HG03159 (cell line): ENCODE data around the gene ANKRD24.
"Not testable (repeated sequence)": the region's sequence is repeated elsewhere in the genome, so short reads cannot be mapped to it uniquely, and the experiment has no call there.

Experiments used
- ATAC-seq: cut with Tn5 transposase; IDR thresholded peaks from one replicate; pipeline ENCODE4 v1.9.1; 2021; ENCODE audit warnings: mild to moderate bottlenecking, moderate library complexity; ENCODE audit not compliant: unreplicated experiment

The ANKRD24 gene

GRCh38 chr19:4229179-4229931 lies 46.9 kb downstream of the ANKRD24 start, which contains the start of gene EBI3:
EBI3 (plus strand) TSS chr19:4229523; CDS start chr19:4229551, 28 bp downstream.
- peak; percentile 64 for ATAC-seq

GRCh38 chr19:4230237-4230636 lies 47.7 kb downstream of the ANKRD24 start:
- not testable (repeated sequence) for ATAC-seq

- ATAC-seq, result not testable (repeated sequence)
Measured at GRCh38 chr19:4231521-4231920, 49.0 kb downstream of the ANKRD24 start.

- ATAC-seq, result not testable (repeated sequence)
Measured at GRCh38 chr19:4232139-4232538, 49.6 kb downstream of the ANKRD24 start.

- ATAC-seq, result no peak
Measured at GRCh38 chr19:4232614-4233281, 50.3 kb downstream of the ANKRD24 start.

GRCh38 chr19:4233282-4233853 lies 50.9 kb downstream of the ANKRD24 start:
- no peak for ATAC-seq

GRCh38 chr19:4234142-4234861 lies 51.8 kb downstream of the ANKRD24 start:
- no peak for ATAC-seq

- ATAC-seq, result no peak
Measured at GRCh38 chr19:4234862-4235201, 52.3 kb downstream of the ANKRD24 start.

GRCh38 chr19:4237510-4237909 lies 55.0 kb downstream of the ANKRD24 start:
- not testable (repeated sequence) for ATAC-seq

- no peak for ATAC-seq
Measured at GRCh38 chr19:4238831-4239230, 56.3 kb downstream of the ANKRD24 start.

GRCh38 chr19:4241824-4242430 lies 59.4 kb downstream of the ANKRD24 start:
- no peak for ATAC-seq

- ATAC-seq, result not testable (repeated sequence)
Measured at GRCh38 chr19:4245938-4246337, 63.4 kb downstream of the ANKRD24 start.

GRCh38 chr19:4246767-4247593 lies 64.5 kb downstream of the ANKRD24 start, which contains the start of gene YJU2:
YJU2 (plus strand) TSS chr19:4247080; CDS start chr19:4247147, 67 bp downstream.
- peak; percentile 84 for ATAC-seq

GRCh38 chr19:4256563-4256962 lies 74.1 kb downstream of the ANKRD24 start:
- no peak for ATAC-seq

GRCh38 chr19:4257025-4257424 lies 74.5 kb downstream of the ANKRD24 start:
- no peak for ATAC-seq

GRCh38 chr19:4258181-4258580 lies 75.7 kb downstream of the ANKRD24 start:
- no peak for ATAC-seq

- no peak for ATAC-seq
Measured at GRCh38 chr19:4260613-4261191, 78.2 kb downstream of the ANKRD24 start.

GRCh38 chr19:4264812-4265211 lies 82.3 kb downstream of the ANKRD24 start:
- no peak for ATAC-seq

GRCh38 chr19:4266253-4267000 lies 83.9 kb downstream of the ANKRD24 start:
- no peak for ATAC-seq
